Dendritic cell treated with granulocyte-macrophage colony-stimulating factor and Interleukin-4, amounts not matched to agents 40 ng/mL and 50 ng/mL, for 4 days (primary cell): Measurements from ENCODE around the gene SIL1.
"Not testable (repeated sequence)": the region's sequence is repeated elsewhere in the genome, so short reads cannot be mapped to it uniquely, and the experiment has no call there.

Experiments used
- H3K27ac Mint-ChIP-seq: one replicate; pipeline ENCODE4 v1.8.0; 2022; ENCODE audit warnings: mild to moderate bottlenecking, mixed read lengths
- H3K27me3 Mint-ChIP-seq: one replicate; pipeline ENCODE4 v1.8.0; 2022; ENCODE audit warnings: mild to moderate bottlenecking, mixed read lengths
- H3K36me3 Mint-ChIP-seq: one replicate; pipeline ENCODE4 v1.8.0; 2022; ENCODE audit warnings: low read depth, mixed read lengths
- H3K4me1 Mint-ChIP-seq: one replicate; pipeline ENCODE4 v1.8.0; 2022; ENCODE audit warnings: low read depth, mixed read lengths
- H3K4me3 Mint-ChIP-seq: one replicate; pipeline ENCODE4 v1.8.0; 2022; ENCODE audit warnings: mild to moderate bottlenecking, moderate library complexity, mixed read lengths
- H3K9me3 Mint-ChIP-seq: one replicate; pipeline ENCODE4 v1.8.0; 2022; ENCODE audit warnings: mixed read lengths
- intact Hi-C: fragments of 100-400 bp; cut with micrococcal nuclease; formaldehyde crosslinking; loops from one replicate; pipeline ENCODE4 v1.15.0; 2022

Gene SIL1

DNA sequence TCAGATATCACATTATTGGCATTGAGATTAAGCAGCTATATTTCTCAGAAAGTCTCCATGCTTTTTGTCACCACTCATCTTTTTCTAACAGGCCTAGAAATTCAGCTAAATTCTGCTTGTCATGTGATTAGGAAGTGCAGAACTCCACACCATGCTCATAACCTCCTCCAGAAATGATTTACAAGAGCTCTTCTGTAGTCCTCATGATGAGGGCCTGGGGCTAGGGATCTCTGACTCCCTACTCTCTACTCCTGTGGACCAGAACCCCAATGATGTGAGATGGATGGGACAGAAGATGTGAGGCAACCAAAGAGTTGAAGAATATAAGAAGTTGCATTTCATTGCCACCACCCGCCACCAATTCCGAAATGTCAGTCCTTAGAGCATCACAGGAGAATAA, 16.5 kb upstream of the SIL1 start:
- Mint-ChIP-seq H3K27ac (no peak overlapping the region), H3K27me3 (no peaks in the 10 kb centered on the region), H3K4me3 (no peak overlapping the region), H3K9me3 (no peaks in the 10 kb centered on the region), H3K36me3 (no peaks in the 10 kb centered on the region), H3K4me1 (peaks cover 7% of the 10 kb centered on the region)
- intact Hi-C loops: no loop called here

DNA sequence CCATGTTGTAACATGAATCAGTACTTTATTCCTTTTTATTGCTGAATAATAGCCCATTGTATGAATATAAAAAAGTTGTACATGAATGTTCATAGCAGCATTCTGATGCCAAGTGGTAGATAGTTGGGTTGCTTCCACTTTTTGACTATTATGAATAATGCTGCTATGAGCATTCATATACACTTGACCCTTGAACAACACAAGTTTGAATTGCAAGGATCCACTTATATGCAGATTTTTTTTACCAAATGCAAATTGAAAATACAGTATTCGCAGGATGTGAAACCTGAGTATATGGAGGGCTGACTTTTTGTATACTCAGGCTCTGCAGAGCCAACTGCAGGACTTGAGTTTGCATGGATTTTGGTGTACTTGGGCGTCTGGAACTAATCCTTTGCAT, 14.7 kb upstream of the SIL1 start:
- no peak overlapping the region for H3K27ac Mint-ChIP-seq
- H3K36me3 Mint-ChIP-seq: no peaks in the 10 kb centered on the region
- H3K9me3 Mint-ChIP-seq: no peaks in the 10 kb centered on the region
- peaks cover 7% of the 10 kb centered on the region for H3K4me1 Mint-ChIP-seq
- intact Hi-C loops: no loop called here
- no peak overlapping the region for H3K4me3 Mint-ChIP-seq
- H3K27me3 Mint-ChIP-seq: no peaks in the 10 kb centered on the region

DNA sequence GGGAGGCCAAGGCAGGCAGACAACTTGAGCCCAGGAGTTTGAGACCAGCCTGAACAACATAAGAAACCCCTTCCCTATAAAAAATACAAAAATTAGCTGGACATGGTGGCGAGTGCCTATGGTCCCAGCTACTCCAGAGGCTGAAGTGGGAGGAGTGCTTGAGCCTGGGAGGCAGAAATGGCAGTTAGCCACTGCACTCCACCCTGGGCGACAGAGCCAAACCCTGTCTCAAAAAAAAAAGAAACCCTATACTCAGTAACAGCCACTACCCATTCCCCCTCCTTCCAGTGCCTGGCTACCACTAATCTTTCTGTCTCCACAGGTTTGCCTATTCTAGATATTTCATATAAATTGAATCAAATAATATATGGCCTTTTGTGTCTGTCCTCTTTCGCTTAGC, 14.3 kb upstream of the SIL1 start:
- intact Hi-C loops: no loop called here
- Mint-ChIP-seq H3K27me3 (no peaks in the 10 kb centered on the region), H3K4me3 (no peak overlapping the region), H3K4me1 (peaks cover 9% of the 10 kb centered on the region), H3K27ac (no peak overlapping the region), H3K9me3 (no peaks in the 10 kb centered on the region), H3K36me3 (no peaks in the 10 kb centered on the region)

DNA sequence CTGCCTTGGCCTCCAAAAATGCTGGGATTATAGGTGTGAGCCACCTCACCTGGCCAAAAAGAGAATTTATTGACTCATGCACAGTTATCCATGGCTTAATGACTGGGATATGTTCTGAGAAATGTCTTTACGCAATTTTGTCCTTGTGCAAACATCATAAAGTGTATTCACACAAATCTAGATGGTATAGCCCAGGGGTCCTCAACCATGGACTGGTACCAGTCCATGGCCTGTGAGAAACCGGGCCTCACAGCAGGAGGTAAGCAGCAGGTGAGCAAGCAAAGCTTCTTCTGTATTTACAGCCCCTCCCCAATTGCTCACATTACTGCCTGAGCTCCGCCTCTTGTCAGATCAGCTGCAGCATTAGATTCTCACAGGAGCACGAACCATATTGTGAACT, 12.4 kb upstream of the SIL1 start:
- Mint-ChIP-seq H3K27me3 (no peaks in the 10 kb centered on the region), H3K4me3 (no peak overlapping the region), H3K36me3 (no peaks in the 10 kb centered on the region), H3K4me1 (peaks cover 23% of the 10 kb centered on the region), H3K9me3 (no peaks in the 10 kb centered on the region), H3K27ac (no peak overlapping the region)
- intact Hi-C loops: no loop called here

DNA sequence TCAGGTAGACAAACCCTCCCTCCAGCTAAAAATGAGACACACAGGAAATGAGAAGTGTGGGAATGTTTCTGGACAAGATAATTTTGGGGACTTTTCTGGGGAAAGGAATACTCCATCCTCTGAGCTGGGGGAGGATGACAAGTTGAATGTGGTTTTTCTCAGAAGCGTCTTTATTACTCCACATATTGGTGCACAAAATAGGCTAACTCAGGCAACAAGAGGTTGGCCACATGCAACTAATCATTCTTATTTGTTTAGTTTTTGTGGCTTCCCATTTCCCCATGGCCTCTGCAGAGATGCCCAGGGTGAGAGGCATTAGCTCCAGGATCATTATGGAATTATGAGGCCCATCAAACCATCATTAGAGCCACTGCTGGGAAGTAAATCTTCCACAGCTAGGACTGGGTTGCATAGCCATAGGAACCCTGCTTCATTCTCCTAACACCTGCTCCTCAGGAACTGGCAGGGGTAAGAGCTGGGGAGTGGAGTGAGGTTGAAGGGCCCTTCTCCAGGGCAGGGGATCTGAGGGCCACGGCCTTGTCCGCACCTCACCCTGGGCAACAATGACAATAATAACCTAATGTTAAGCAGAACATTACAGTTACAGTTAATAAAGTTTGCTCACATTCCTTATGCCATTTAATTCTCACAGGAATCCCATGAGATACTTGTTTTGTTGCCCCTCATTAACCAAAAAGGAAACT, 9.3 kb upstream of the SIL1 start:
- H3K4me1 Mint-ChIP-seq: peaks cover 23% of the 10 kb centered on the region
- intact Hi-C loops: no loop called here
- H3K27me3 Mint-ChIP-seq: no peaks in the 10 kb centered on the region
- H3K9me3 Mint-ChIP-seq: no peaks in the 10 kb centered on the region
- no peak overlapping the region for H3K27ac Mint-ChIP-seq
- H3K4me3 Mint-ChIP-seq: no peak overlapping the region
- no peaks in the 10 kb centered on the region for H3K36me3 Mint-ChIP-seq

DNA sequence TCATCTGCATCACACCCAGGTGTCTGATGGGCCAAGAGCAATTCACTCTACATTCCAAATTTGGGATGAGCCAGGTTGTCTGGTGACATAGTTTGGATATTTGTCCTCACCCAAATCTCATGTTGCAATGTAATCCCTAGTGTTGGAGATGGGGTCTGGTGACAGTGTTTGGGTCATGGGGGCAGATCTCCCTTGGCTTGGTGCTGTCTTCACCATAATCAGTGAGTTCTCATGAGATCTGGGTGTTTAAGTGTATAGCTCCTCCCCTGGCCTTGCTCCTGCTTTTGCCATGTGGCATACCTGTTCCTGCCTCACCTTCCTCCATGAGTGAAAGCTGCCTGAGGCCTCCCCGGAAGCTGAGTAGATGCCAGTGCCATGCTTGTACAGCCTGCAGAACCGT, 7.4 kb upstream of the SIL1 start:
- H3K4me1 Mint-ChIP-seq: peaks cover 23% of the 10 kb centered on the region
- H3K4me3 Mint-ChIP-seq: no peak overlapping the region
- intact Hi-C loops: no loop called here
- H3K9me3 Mint-ChIP-seq: no peaks in the 10 kb centered on the region
- H3K27me3 Mint-ChIP-seq: no peaks in the 10 kb centered on the region
- H3K27ac Mint-ChIP-seq: no peak overlapping the region
- no peaks in the 10 kb centered on the region for H3K36me3 Mint-ChIP-seq

DNA sequence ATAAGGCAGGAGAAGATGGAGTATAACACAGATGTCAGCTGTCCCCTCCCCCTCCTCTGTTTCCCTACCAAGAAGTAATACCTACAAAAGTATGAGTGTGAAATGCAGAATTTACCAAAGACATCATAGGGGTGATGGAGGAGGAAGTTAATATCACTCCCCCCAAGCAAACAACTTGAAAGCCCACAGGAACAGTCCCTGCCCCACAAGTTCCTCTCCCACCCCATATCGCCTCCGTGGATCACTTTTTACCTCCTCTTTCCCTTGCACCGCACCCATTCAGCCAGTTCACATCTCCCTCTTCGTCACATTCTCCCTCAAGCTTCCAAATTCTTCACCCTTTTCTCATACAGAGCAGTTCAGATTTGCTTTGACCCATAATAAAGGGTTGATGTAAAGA, 7.0 kb upstream of the SIL1 start:
- Mint-ChIP-seq H3K36me3 (no peaks in the 10 kb centered on the region), H3K4me3 (no peak overlapping the region), H3K27me3 (no peaks in the 10 kb centered on the region), H3K9me3 (no peaks in the 10 kb centered on the region), H3K4me1 (peaks cover 23% of the 10 kb centered on the region), H3K27ac (no peak overlapping the region)
- intact Hi-C loops: no loop called here

DNA sequence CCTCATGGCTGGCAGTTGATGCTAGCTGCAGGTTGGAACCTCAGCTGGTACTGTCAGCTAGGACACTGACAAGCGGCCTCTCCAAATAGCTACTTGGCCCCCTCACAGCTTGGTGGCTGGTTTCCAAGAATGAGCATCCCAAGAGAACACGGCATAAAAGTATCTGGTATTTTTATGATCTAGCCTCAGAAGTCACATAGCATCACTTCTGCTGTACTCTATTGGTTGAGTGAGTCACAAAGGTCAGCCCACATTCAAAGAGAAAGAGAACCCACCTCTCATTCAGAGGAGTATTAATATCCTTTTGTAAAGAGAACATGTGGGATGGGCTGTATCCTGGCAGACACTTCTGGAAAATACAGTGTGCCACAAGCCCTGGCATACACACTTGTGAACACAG, 6.0 kb upstream of the SIL1 start:
- H3K9me3 Mint-ChIP-seq: no peaks in the 10 kb centered on the region

DNA sequence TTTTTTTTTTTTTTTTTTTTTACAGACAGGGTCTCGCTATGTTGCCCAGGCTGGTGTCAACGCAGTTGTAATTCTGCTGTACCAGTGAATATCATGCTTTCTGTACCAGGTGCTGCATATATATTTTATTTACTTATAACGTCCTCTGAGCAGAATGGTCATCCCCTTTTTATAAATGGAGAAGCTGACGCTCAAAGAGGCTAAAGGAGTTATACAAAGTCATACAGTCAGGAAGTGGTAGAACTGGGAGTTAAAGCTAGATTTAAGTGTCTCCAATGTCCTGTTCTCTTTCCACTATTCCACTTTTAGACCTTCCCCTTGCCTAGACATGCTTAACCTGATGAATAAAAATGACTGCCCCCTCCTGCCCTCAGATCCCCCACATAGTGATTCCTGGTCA, 1.2 kb upstream of the SIL1 start:
- intact Hi-C loops: loop anchor here (5.0 to 10.0 kb wide), 2 partner anchors 63 to 105 kb away; no protein-coding TSS in a partner anchor

More for the DNA sequence above, 6.0 kb upstream of the SIL1 start:
- H3K36me3 Mint-ChIP-seq: no peaks in the 10 kb centered on the region
- intact Hi-C loops: no loop called here
- no peaks in the 10 kb centered on the region for H3K27me3 Mint-ChIP-seq
- no peak overlapping the region for H3K27ac Mint-ChIP-seq
- H3K4me1 Mint-ChIP-seq: peaks cover 29% of the 10 kb centered on the region
- no peak overlapping the region for H3K4me3 Mint-ChIP-seq

DNA sequence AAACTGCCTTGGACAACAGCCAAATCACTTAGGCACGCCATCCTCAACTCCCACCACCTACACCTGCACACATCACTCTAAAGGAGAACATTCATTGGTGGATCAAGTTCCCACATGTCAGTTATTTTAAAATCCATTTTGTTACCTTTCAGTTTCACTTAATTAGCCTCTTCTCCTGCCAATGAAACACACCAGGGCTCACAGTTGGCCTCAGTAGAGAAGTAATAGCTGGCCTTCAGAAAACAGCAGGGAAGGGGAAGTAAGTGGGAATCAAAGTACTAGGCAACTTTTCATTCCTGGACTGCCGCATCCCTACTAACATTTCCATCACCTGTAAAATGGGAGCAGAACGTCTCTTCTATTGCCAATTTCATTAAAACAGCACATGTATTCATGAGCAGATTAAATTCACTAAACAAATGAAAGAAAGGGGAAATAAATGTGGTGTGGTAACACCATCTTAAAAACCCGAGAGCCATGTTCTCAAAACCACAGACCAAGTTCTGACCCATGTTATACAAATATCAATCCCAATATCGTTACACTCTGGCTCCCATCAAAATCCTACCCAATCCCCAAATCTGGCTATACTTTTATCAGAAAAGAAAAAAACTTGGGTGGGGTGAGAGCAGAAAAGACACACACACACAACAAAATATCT, 1.7 kb downstream of the SIL1 start:
- no peaks in the 10 kb centered on the region for H3K9me3 Mint-ChIP-seq
- H3K4me3 Mint-ChIP-seq: peak overlapping the region; percentile 13
- peak overlapping the region; percentile 94 for H3K27ac Mint-ChIP-seq
- intact Hi-C loops: loop anchor here (5.0 to 10.0 kb wide), 2 partner anchors 66 to 102 kb away; no protein-coding TSS in a partner anchor
- H3K4me1 Mint-ChIP-seq: peaks cover 44% of the 10 kb centered on the region
- H3K27me3 Mint-ChIP-seq: no peaks in the 10 kb centered on the region
- peaks cover 27% of the 10 kb centered on the region for H3K36me3 Mint-ChIP-seq

More for the DNA sequence above, 1.2 kb upstream of the SIL1 start:
- peaks cover 30% of the 10 kb centered on the region for H3K4me1 Mint-ChIP-seq
- peaks cover 19% of the 10 kb centered on the region for H3K36me3 Mint-ChIP-seq
- no peak overlapping the region for H3K4me3 Mint-ChIP-seq
- no peaks in the 10 kb centered on the region for H3K9me3 Mint-ChIP-seq
- H3K27me3 Mint-ChIP-seq: no peaks in the 10 kb centered on the region
- peak overlapping the region; percentile 94 for H3K27ac Mint-ChIP-seq

DNA sequence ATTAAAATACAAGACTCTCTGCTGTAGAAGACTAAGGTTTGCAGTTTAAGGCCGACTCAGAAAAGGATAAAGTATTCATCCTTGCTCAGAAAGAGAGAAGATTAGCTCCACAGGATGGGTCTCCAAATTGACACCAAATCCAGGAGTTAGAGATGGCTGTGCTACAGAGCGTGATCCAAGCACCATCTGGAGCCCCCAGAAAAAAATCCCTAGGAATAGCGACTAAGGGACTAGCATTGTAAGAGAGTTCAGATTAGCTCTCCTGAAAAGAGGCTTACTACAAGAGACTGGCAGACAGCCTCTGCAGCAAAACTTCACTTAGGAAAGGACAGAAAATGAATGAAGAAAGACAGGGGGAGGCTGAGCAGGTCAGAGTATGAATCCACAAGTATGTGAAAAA, 3.7 kb downstream of the SIL1 start:
- Mint-ChIP-seq H3K27ac (no peak overlapping the region), H3K4me1 (peaks cover 50% of the 10 kb centered on the region), H3K9me3 (no peaks in the 10 kb centered on the region), H3K36me3 (peaks cover 33% of the 10 kb centered on the region), H3K4me3 (no peak overlapping the region), H3K27me3 (no peaks in the 10 kb centered on the region)
- intact Hi-C loops: loop anchor here (10.0 kb wide), 1 partner anchor 100 kb away; no protein-coding TSS in a partner anchor

DNA sequence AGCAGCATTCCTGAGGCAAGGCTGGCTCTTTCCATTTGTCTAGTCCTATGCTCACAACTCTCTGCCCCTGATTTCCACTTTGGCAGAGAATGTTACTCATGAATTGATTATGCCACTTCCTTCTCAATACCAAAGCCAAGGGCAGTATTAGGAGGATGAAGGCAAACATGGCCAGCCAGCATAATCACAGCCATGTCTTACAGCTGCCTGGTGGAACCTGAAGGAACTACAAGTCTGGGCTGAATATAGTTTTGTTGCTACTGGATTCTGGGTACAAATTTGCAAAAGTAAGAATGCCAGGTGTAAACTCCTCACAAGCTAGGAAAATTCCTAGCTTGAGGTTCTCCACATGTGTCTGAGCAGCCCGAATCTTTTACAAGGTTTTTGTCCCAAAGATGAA, 4.2 kb downstream of the SIL1 start:
- no peaks in the 10 kb centered on the region for H3K27me3 Mint-ChIP-seq
- peaks cover 47% of the 10 kb centered on the region for H3K4me1 Mint-ChIP-seq
- H3K36me3 Mint-ChIP-seq: peaks cover 33% of the 10 kb centered on the region
- no peaks in the 10 kb centered on the region for H3K9me3 Mint-ChIP-seq
- no peak overlapping the region for H3K4me3 Mint-ChIP-seq
- intact Hi-C loops: loop anchor here (10.0 kb wide), 1 partner anchor 99 kb away; no protein-coding TSS in a partner anchor
- H3K27ac Mint-ChIP-seq: no peak overlapping the region

DNA sequence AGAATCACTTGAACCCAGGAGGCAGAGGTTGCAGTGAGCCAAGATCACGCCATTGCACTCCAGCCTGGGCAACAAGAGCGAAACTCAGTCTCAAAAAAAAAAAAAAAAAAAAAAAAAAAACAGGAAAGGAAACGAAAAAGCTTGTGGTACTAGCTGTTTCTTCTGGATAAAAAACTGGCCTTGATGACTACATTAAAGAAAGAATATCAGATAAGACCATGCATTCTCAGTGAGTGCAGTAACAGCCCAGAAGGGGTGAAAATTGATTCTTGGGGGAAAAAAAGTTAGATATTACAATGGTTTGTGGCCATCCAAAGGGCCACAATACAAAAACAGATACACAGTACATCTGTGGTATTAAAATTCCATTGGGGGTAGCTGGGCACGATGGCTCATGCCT, 5.3 kb downstream of the SIL1 start:
- H3K27me3 Mint-ChIP-seq, H3K4me3 Mint-ChIP-seq, H3K9me3 Mint-ChIP-seq: not testable (repeated sequence)
- Mint-ChIP-seq H3K27ac (peak overlapping the region; percentile 48), H3K4me1 (peaks cover 46% of the 10 kb centered on the region), H3K36me3 (peaks cover 42% of the 10 kb centered on the region)
- intact Hi-C loops: loop anchor here (10.0 kb wide), 1 partner anchor 98 kb away; no protein-coding TSS in a partner anchor

DNA sequence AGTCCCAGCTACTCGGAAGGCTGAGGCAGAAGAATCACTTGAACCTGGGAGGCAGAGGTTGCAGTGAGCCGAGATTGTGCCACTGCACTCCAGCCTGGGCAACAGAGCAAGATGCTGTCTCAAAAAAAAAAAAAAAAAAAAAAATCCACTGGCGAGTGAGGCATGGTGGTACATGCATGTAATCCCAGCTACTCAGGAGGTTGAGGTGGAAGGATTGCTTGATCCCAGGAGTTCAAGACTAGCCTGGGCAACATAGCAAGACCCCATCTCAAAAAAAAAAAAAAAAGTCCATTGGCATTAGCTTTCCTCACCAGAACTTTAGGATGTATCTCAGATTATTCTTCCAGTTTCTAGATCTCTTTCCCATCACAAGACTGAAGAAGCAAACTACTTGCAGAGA, 6.2 kb downstream of the SIL1 start:
- peaks cover 46% of the 10 kb centered on the region for H3K36me3 Mint-ChIP-seq
- intact Hi-C loops: loop anchor here (10.0 kb wide), 1 partner anchor 97 kb away; no protein-coding TSS in a partner anchor
- H3K27ac Mint-ChIP-seq, H3K27me3 Mint-ChIP-seq, H3K9me3 Mint-ChIP-seq, H3K4me3 Mint-ChIP-seq: not testable (repeated sequence)
- H3K4me1 Mint-ChIP-seq: peaks cover 38% of the 10 kb centered on the region
